Measurements from ENCODE around the gene ACBD6.
"Not testable (repeated sequence)": the region's sequence is repeated elsewhere in the genome, so short reads cannot be mapped to it uniquely, and the experiment has no call there.

Gene ACBD6

GRCh38 chr1:180502361-180503279, at the start of gene ACBD6:
Gene ACBD6, minus strand, starts transcription at chr1:180502577. Its CDS starts 311 bp downstream, at chr1:180502266.
- DNase-seq (ENCODE audit: low read depth in 2 of 2) = peak; percentile 77 to 78

- DNase-seq (ENCODE audit: low read depth in 2 of 2) = no peak
Measured at GRCh38 chr1:180551997-180552396, 49.6 kb upstream of the ACBD6 start.

GRCh38 chr1:180550241-180550640, 47.9 kb upstream of the ACBD6 start:
- no peak for DNase-seq (ENCODE audit: low read depth in 2 of 2)

GRCh38 chr1:180549770-180550169, 47.4 kb upstream of the ACBD6 start:
- not testable (repeated sequence) for DNase-seq (ENCODE audit: low read depth in 2 of 2)

GRCh38 chr1:180548686-180549317, 46.4 kb upstream of the ACBD6 start:
- no peak for DNase-seq (ENCODE audit: low read depth in 2 of 2)

GRCh38 chr1:180545991-180546390, 43.6 kb upstream of the ACBD6 start:
- DNase-seq (ENCODE audit: low read depth in 2 of 2) = no peak

- DNase-seq (ENCODE audit: low read depth in 2 of 2) = no peak
Measured at GRCh38 chr1:180544050-180544449, 41.7 kb upstream of the ACBD6 start.

- DNase-seq (ENCODE audit: low read depth in 2 of 2) = no peak
Measured at GRCh38 chr1:180542838-180543145, 40.4 kb upstream of the ACBD6 start.

- no peak for DNase-seq (ENCODE audit: low read depth in 2 of 2)
Measured at GRCh38 chr1:180542113-180542837, 39.9 kb upstream of the ACBD6 start.

- no peak for DNase-seq (ENCODE audit: low read depth in 2 of 2)
Measured at GRCh38 chr1:180540697-180541594, 38.6 kb upstream of the ACBD6 start.

GRCh38 chr1:180539136-180539535, 36.8 kb upstream of the ACBD6 start:
- no peak for DNase-seq (ENCODE audit: low read depth in 2 of 2)

- no peak for DNase-seq (ENCODE audit: low read depth in 2 of 2)
Measured at GRCh38 chr1:180536821-180537372, 34.5 kb upstream of the ACBD6 start.

GRCh38 chr1:180535418-180535999, 33.1 kb upstream of the ACBD6 start:
- DNase-seq (ENCODE audit: low read depth in 2 of 2) = no peak

- no peak for DNase-seq (ENCODE audit: low read depth in 2 of 2)
Measured at GRCh38 chr1:180534214-180534613, 31.8 kb upstream of the ACBD6 start.

- DNase-seq (ENCODE audit: low read depth in 2 of 2) = peak; percentile 52 to 61
Measured at GRCh38 chr1:180533266-180533987, 31.1 kb upstream of the ACBD6 start.

GRCh38 chr1:180532854-180533253, 30.5 kb upstream of the ACBD6 start:
- no peak for DNase-seq (ENCODE audit: low read depth in 2 of 2)

- DNase-seq (ENCODE audit: low read depth in 2 of 2) = no peak
Measured at GRCh38 chr1:180530501-180530900, 28.1 kb upstream of the ACBD6 start.

GRCh38 chr1:180528868-180529470, 26.6 kb upstream of the ACBD6 start:
- no peak for DNase-seq (ENCODE audit: low read depth in 2 of 2)

- DNase-seq (ENCODE audit: low read depth in 2 of 2) = no peak
Measured at GRCh38 chr1:180527101-180527669, 24.8 kb upstream of the ACBD6 start.

GRCh38 chr1:180525715-180526039, 23.3 kb upstream of the ACBD6 start:
- no peak for DNase-seq (ENCODE audit: low read depth in 2 of 2)
